HEK293 (cell line): ENCODE results near the gene SLC5A11.

ENCODE experiments used
- CTCF ChIA-PET: fragments of 350-600 bp; formaldehyde crosslinking; extraction: SDS; loops from one replicate; lab custom pipeline; 2021; ENCODE audit warnings: antibody characterized with exemption; lab: Yijun Ruan, JAX
- POLR2A ChIA-PET: fragments of 300-600 bp; formaldehyde crosslinking; extraction: SDS; loops from one replicate; lab custom pipeline; 2020; ENCODE audit warnings: antibody characterized with exemption, inconsistent platforms; lab: Yijun Ruan, JAX
- H3K27ac ChIP-seq: fragments of 200-500 bp; sonication (Bioruptor generic); 2 replicates; pipeline ENCODE4 v1.5.1; 2014; ENCODE audit warnings: low read depth, low read length, control low read depth, inconsistent platforms; ENCODE audit errors: extremely low read depth
- H3K36me3 ChIP-seq, 2 experiments: fragments of 200-500 bp in 1 of 2; sonication (Bioruptor generic) in 1 of 2; 1 replicate in 1 of 2; 2 replicates in 1 of 2; pipeline ENCODE4 v1.5.1; 2014 to 2017; ENCODE audit warnings: inconsistent platforms in 2 of 2, low read length in 2 of 2; ENCODE audit not compliant: control insufficient read depth in 2 of 2, insufficient read depth in 1 of 2
- H3K4me1 ChIP-seq: fragments of 200-500 bp; sonication (Bioruptor generic); 2 replicates; pipeline ENCODE4 v1.5.1; 2014; ENCODE audit warnings: mild to moderate bottlenecking, low read length, inconsistent platforms; ENCODE audit not compliant: control insufficient read depth, insufficient read depth
- H3K4me3 ChIP-seq: 2 replicates; pipeline ENCODE4 v1.5.1; 2011; ENCODE audit warnings: low read depth, mild to moderate bottlenecking, control low read depth, low read length, moderate library complexity
- H3K9me3 ChIP-seq: fragments of 200-500 bp; sonication (Bioruptor generic); 2 replicates; pipeline ENCODE4 v1.5.1; 2014; ENCODE audit warnings: low read depth, low read length, inconsistent platforms; ENCODE audit not compliant: control insufficient read depth, insufficient read depth
- FEZF1 ChIP-seq: fragments of 450-650 bp; formaldehyde crosslinking; IDR thresholded peaks from 2 replicates; pipeline ENCODE4 v1.5.1; 2016; ENCODE audit warnings: missing biosample characterization, missing genetic modification characterization
- GFI1B ChIP-seq: fragments of 450-650 bp; formaldehyde crosslinking; IDR thresholded peaks from 2 replicates; pipeline ENCODE4 v1.5.1; 2016; ENCODE audit warnings: missing biosample characterization, missing genetic modification characterization
- HIC1 ChIP-seq: fragments of 450-650 bp; formaldehyde crosslinking; IDR thresholded peaks from 2 replicates; pipeline ENCODE4 v1.5.1; 2016; ENCODE audit warnings: missing biosample characterization, missing genetic modification characterization
- HOXD13 ChIP-seq: sonication (generic); formaldehyde crosslinking; IDR thresholded peaks from 2 replicates; pipeline ENCODE4 v1.8.0; 2022; ENCODE audit warnings: missing genetic modification reagents, borderline replicate concordance
- IKZF3 ChIP-seq: fragments of 450-650 bp; IDR thresholded peaks from 2 replicates; pipeline ENCODE4 v1.5.0; 2018; ENCODE audit warnings: missing biosample characterization, mild to moderate bottlenecking, missing genetic modification characterization, moderate library complexity
- KLF1 ChIP-seq: fragments of 450-650 bp; formaldehyde crosslinking; IDR thresholded peaks from 2 replicates; pipeline ENCODE4 v1.5.1; 2016; ENCODE audit warnings: missing biosample characterization, missing genetic modification characterization
- OSR2 ChIP-seq: fragments of 450-650 bp; formaldehyde crosslinking; IDR thresholded peaks from 2 replicates; pipeline ENCODE4 v1.5.1; 2016; ENCODE audit warnings: missing biosample characterization, missing genetic modification characterization
- PRDM6 ChIP-seq: fragments of 450-650 bp; formaldehyde crosslinking; IDR thresholded peaks from 2 replicates; pipeline ENCODE4 v1.5.1; 2017; ENCODE audit warnings: missing biosample characterization, missing genetic modification characterization
- SP3 ChIP-seq: fragments of 450-650 bp; formaldehyde crosslinking; IDR thresholded peaks from 2 replicates; pipeline ENCODE4 v1.5.1; 2016; ENCODE audit warnings: missing biosample characterization, missing genetic modification characterization
- TCF7L2 ChIP-seq: IDR thresholded peaks from 2 replicates; pipeline ENCODE4 v1.6.1; 2011; ENCODE audit warnings: low read depth, mild to moderate bottlenecking, inconsistent platforms, low read length, moderate library complexity, borderline replicate concordance
- ZBTB7A ChIP-seq: fragments of 450-650 bp; formaldehyde crosslinking; IDR thresholded peaks from 2 replicates; pipeline ENCODE4 v1.5.1; 2016; ENCODE audit warnings: low read depth, missing biosample characterization, missing genetic modification characterization
- ZBTB8A ChIP-seq: fragments of 450-650 bp; formaldehyde crosslinking; IDR thresholded peaks from 2 replicates; pipeline ENCODE4 v1.5.1; 2016; ENCODE audit warnings: missing biosample characterization, missing genetic modification characterization
- ZFP3 ChIP-seq: fragments of 450-650 bp; formaldehyde crosslinking; IDR thresholded peaks from 2 replicates; pipeline ENCODE4 v1.5.1; 2016; ENCODE audit warnings: low read depth, missing biosample characterization, missing genetic modification characterization
- ZFP37 ChIP-seq: fragments of 450-650 bp; formaldehyde crosslinking; IDR thresholded peaks from 2 replicates; pipeline ENCODE4 v1.5.1; 2016; ENCODE audit warnings: missing biosample characterization, missing genetic modification characterization
- ZNF112 ChIP-seq: fragments of 450-650 bp; formaldehyde crosslinking; IDR thresholded peaks from 2 replicates; pipeline ENCODE4 v1.5.0; 2017; ENCODE audit warnings: missing biosample characterization, missing genetic modification characterization
- ZNF16 ChIP-seq: fragments of 450-650 bp; formaldehyde crosslinking; IDR thresholded peaks from 2 replicates; pipeline ENCODE4 v1.5.1; 2016; ENCODE audit warnings: low read depth, missing biosample characterization, missing genetic modification characterization
- ZNF248 ChIP-seq: fragments of 450-650 bp; formaldehyde crosslinking; IDR thresholded peaks from 2 replicates; pipeline ENCODE4 v1.5.1; 2017; ENCODE audit warnings: missing biosample characterization, missing genetic modification characterization
- ZNF335 ChIP-seq: fragments of 450-650 bp; formaldehyde crosslinking; conservative IDR thresholded peaks from 2 replicates; pipeline ENCODE4 v1.5.1; 2016; ENCODE audit warnings: missing biosample characterization, missing genetic modification characterization
- ZNF558 ChIP-seq: fragments of 450-650 bp; formaldehyde crosslinking; IDR thresholded peaks from 2 replicates; pipeline ENCODE4 v1.5.1; 2016; ENCODE audit warnings: missing biosample characterization, missing genetic modification characterization
- ZNF561 ChIP-seq: fragments of 450-650 bp; IDR thresholded peaks from 2 replicates; pipeline ENCODE4 v1.5.1; 2018; ENCODE audit warnings: missing biosample characterization, missing genetic modification characterization, borderline replicate concordance
- ZNF600 ChIP-seq: fragments of 450-650 bp; formaldehyde crosslinking; IDR thresholded peaks from 2 replicates; pipeline ENCODE4 v1.5.1; 2016; ENCODE audit warnings: missing biosample characterization, missing genetic modification characterization
- ZNF623 ChIP-seq: fragments of 450-650 bp; formaldehyde crosslinking; IDR thresholded peaks from 2 replicates; pipeline ENCODE4 v1.5.1; 2016; ENCODE audit warnings: missing biosample characterization, missing genetic modification characterization
- ZNF658 ChIP-seq: fragments of 450-650 bp; formaldehyde crosslinking; IDR thresholded peaks from 2 replicates; pipeline ENCODE4; 2016; ENCODE audit warnings: missing biosample characterization, missing genetic modification characterization
- ZNF677 ChIP-seq: fragments of 450-650 bp; IDR thresholded peaks from 2 replicates; pipeline ENCODE4 v1.5.0; 2018; ENCODE audit warnings: missing biosample characterization, mild to moderate bottlenecking, missing genetic modification characterization, moderate library complexity
- ZNF768 ChIP-seq: fragments of 450-650 bp; formaldehyde crosslinking; IDR thresholded peaks from 2 replicates; pipeline ENCODE4 v1.5.1; 2018; ENCODE audit warnings: missing biosample characterization, mild to moderate bottlenecking, missing genetic modification characterization
- ZSCAN4 ChIP-seq: fragments of 450-650 bp; formaldehyde crosslinking; IDR thresholded peaks from 2 replicates; pipeline ENCODE4 v1.5.1; 2017; ENCODE audit warnings: missing biosample characterization, missing genetic modification characterization
- TF ChIP-seq, protein P1 (sequence below): IDR thresholded peaks from 2 replicates; pipeline ENCODE4 v1.6.1; 2011; ENCODE audit warnings: mild to moderate bottlenecking, low read depth, low read length, borderline replicate concordance
- TF ChIP-seq, protein P2 (sequence below): fragments of 450-650 bp; formaldehyde crosslinking; IDR thresholded peaks from 2 replicates; pipeline ENCODE4 v1.5.1; 2016; ENCODE audit warnings: missing biosample characterization, missing genetic modification characterization

The SLC5A11 gene

DNA sequence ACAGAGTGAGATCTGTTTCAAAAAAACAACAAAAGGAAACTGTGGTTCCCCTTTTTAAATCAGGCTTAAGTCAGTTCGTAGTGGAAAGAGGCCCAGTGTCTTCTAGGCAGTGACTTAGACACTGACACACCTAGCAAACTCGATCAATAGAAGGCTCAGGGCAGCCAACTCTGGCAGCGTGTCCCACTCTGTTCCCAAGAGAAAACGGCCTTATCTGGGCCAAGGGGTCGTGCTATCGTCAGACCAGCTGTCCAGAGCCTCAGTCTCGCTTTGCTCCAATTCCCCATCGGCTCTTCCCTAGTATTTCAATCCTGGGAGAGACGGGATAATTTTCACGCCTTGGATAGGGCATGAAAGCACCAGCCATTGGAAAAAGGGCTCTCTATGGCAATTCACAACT, 72.9 kb downstream of the SLC5A11 start:
- ChIA-PET POLR2A (interaction anchor here (0.6 kb wide), 1 partner anchor 317 kb away, joined by 3 read pairs; no protein-coding TSS in a partner anchor), CTCF (no interaction called here)
- no peaks in the 10 kb centered on the region for H3K9me3 ChIP-seq
- H3K27ac ChIP-seq, result no peak overlapping the region
- peaks cover 0 to 44% of the 10 kb centered on the region in 2 experiments; a peak in 2 of 3 replicates for H3K36me3 ChIP-seq
- no peak overlapping the region for H3K4me3 ChIP-seq
- no peaks in the 10 kb centered on the region for H3K4me1 ChIP-seq
- TF ChIP-seq ZFP3 (no peak), FEZF1 (tag by site-specific recombination) (no peak)
- TF ChIP-seq, protein P1, sequence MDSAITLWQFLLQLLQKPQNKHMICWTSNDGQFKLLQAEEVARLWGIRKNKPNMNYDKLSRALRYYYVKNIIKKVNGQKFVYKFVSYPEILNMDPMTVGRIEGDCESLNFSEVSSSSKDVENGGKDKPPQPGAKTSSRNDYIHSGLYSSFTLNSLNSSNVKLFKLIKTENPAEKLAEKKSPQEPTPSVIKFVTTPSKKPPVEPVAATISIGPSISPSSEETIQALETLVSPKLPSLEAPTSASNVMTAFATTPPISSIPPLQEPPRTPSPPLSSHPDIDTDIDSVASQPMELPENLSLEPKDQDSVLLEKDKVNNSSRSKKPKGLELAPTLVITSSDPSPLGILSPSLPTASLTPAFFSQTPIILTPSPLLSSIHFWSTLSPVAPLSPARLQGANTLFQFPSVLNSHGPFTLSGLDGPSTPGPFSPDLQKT, result no peak

- ChIA-PET CTCF (interaction anchor here (0.6 kb wide), 1 partner anchor 338 kb away, joined by 3 read pairs; no protein-coding TSS in a partner anchor), POLR2A (no interaction called here)
- peaks cover 0 to 47% of the 10 kb centered on the region in 2 experiments; a peak in 2 of 3 replicates for H3K36me3 ChIP-seq
- TF ChIP-seq ZNF768 (tag by site-specific recombination), result no peak
- no peak for TF ChIP-seq ZNF112
- TF ChIP-seq ZFP37, result no peak
- TF ChIP-seq IKZF3 (tag by site-specific recombination), result no peak
- TF ChIP-seq ZNF623 (tag by site-specific recombination), result no peak
- no peak for TF ChIP-seq ZNF558 (tag by site-specific recombination)
- TF ChIP-seq ZNF16 (tag by site-specific recombination), result no peak
- no peak for TF ChIP-seq PRDM6 (tag by site-specific recombination)
- TF ChIP-seq ZNF335 (tag by site-specific recombination), result no peak
- no peak for TF ChIP-seq ZNF658 (tag by site-specific recombination)
- no peak for TF ChIP-seq ZSCAN4 (tag by site-specific recombination)
- no peak for TF ChIP-seq OSR2
- TF ChIP-seq ZBTB8A, result no peak
- TF ChIP-seq ZNF677, result no peak
- no peaks in the 10 kb centered on the region for H3K9me3 ChIP-seq
- no peaks in the 10 kb centered on the region for H3K4me1 ChIP-seq
- H3K4me3 ChIP-seq, result no peak overlapping the region
- no peak overlapping the region for H3K27ac ChIP-seq
Measured at GRCh38 chr16:24919536-24919935, 73.8 kb downstream of the SLC5A11 start.

DNA sequence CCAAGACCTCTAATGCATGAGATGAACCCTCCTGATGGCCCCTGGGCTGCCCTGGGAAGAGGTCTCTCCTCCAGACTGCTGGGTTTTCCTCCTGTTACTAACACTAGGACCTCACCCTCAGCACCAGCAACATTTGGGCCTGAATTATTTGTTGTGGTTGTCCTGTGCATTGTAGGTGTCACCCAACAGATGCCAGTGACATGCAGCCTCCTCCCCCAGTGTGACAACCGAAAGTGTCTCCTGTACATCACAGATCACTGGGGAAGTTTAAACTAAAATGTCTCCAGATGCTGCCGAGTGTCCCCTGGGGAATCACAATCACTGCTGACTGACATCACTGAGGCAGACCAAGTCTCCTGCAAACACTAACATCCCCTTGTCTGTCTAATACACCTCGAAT, 74.8 kb downstream of the SLC5A11 start:
- Histone ChIP-seq H3K36me3 (peaks cover 0 to 47% of the 10 kb centered on the region in 2 experiments; a peak in 2 of 3 replicates), H3K9me3 (no peaks in the 10 kb centered on the region), H3K4me1 (no peaks in the 10 kb centered on the region), H3K27ac (no peak overlapping the region), H3K4me3 (no peak overlapping the region)
- CTCF ChIA-PET, result no interaction called here
- POLR2A ChIA-PET, result no interaction called here
- TF ChIP-seq HIC1 (tag by site-specific recombination) (no peak), GFI1B (tag by site-specific recombination) (no peak), SP3 (tag by site-specific recombination) (no peak), ZNF561 (tag by site-specific recombination) (no peak), ZNF600 (tag by site-specific recombination) (no peak), TCF7L2 (no peak), KLF1 (tag by site-specific recombination) (no peak), HOXD13 (CRISPR knock-in tag) (no peak), ZBTB7A (no peak), ZNF248 (tag by site-specific recombination) (no peak)
- TF ChIP-seq, protein P2, sequence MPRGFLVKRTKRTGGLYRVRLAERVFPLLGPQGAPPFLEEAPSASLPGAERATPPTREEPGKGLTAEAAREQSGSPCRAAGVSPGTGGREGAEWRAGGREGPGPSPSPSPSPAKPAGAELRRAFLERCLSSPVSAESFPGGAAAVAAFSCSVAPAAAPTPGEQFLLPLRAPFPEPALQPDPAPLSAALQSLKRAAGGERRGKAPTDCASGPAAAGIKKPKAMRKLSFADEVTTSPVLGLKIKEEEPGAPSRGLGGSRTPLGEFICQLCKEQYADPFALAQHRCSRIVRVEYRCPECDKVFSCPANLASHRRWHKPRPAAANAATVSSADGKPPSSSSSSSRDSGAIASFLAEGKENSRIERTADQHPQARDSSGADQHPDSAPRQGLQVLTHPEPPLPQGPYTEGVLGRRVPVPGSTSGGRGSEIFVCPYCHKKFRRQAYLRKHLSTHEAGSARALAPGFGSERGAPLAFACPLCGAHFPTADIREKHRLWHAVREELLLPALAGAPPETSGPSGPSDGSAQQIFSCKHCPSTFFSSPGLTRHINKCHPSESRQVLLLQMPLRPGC, result no peak
